ENCODE measurements around the gene EPS8L1.

Gene EPS8L1

DNA sequence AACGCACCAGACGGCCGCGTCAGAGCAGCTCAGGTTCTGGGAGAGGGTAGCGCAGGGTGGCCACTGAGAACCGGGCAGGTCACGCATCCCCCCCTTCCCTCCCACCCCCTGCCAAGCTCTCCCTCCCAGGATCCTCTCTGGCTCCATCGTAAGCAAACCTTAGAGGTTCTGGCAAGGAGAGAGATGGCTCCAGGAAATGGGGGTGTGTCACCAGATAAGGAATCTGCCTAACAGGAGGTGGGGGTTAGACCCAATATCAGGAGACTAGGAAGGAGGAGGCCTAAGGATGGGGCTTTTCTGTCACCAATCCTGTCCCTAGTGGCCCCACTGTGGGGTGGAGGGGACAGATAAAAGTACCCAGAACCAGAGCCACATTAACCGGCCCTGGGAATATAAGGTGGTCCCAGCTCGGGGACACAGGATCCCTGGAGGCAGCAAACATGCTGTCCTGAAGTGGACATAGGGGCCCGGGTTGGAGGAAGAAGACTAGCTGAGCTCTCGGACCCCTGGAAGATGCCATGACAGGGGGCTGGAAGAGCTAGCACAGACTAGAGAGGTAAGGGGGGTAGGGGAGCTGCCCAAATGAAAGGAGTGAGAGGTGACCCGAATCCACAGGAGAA is 39.9 kb downstream of the EPS8L1 start:
- DNase-seq (ENCODE audit: low read depth): no peak

DNA sequence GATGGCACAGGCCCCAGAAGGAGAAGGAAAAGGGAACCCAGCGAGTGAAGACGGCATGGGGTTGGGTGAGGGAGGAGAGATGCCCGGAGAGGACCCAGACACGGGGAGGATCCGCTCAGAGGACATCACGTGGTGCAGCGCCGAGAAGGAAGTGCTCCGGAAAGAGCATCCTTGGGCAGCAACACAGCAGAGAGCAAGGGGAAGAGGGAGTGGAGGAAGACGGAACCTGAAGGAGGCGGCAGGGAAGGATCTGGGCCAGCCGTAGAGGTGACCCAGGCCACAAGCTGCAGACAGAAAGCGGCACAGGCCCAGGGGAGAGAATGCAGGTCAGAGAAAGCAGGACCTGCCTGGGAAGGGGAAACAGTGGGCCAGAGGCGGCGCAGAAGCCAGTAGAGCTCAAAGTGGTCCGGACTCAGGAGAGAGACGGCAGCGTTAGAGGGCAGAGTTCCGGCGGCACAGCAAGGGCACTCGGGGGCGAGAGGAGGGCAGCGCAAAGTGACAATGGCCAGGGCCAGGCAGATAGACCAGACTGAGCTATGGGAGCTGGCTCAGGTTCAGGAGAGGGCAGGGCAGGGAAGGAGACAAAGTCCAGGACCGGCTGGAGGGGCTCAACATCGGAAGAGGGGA is 40.7 kb downstream of the EPS8L1 start:
- DNase-seq (ENCODE audit: low read depth): peak; percentile 30

DNA sequence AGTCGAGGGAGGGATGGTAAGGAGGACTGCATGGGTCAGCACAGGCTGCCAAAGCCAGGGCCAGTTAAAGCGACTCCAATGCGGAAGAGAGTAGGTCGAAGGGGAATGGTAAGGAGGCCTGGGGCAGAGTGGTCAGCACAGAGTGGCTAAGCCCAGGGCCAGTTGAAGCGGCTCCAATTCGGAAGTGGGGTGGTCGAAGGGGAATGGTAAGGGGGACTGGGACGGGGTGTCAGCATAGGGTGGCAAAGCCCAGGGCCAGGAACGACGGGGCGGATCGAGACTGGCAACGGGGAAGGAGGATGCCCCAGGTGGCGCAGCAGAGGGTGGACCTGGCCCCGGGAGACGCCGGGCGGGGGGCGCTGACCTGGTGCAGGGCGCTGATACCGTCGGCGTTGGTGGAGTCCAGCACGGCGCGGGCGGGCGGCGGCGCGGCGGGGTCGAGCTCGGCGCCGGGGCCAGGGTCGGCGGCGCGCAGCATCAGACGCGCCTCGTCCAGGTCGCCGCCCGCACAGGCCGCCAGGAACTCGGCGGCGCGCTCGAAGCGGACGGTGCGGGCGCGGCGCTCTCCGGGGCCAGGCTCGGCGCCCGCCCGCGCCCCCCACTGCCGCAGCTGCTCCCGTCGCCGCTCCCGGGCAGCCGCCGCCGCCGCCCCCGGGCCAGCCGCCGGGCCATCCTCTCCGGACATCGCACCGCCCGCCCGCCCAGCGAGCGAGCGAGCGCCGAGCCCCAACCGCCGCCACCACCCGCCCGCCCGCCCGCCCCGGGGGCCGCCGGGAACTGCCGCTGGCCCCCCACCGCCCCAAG is 41.4 kb downstream of the EPS8L1 start, which contains the start of gene PPP1R12C:
PPP1R12C (minus strand) TSS at position 779 of the 804 bp plus-strand sequence; CDS start at position 685, 94 bp downstream.
- DNase-seq (ENCODE audit: low read depth): no peak

DNA sequence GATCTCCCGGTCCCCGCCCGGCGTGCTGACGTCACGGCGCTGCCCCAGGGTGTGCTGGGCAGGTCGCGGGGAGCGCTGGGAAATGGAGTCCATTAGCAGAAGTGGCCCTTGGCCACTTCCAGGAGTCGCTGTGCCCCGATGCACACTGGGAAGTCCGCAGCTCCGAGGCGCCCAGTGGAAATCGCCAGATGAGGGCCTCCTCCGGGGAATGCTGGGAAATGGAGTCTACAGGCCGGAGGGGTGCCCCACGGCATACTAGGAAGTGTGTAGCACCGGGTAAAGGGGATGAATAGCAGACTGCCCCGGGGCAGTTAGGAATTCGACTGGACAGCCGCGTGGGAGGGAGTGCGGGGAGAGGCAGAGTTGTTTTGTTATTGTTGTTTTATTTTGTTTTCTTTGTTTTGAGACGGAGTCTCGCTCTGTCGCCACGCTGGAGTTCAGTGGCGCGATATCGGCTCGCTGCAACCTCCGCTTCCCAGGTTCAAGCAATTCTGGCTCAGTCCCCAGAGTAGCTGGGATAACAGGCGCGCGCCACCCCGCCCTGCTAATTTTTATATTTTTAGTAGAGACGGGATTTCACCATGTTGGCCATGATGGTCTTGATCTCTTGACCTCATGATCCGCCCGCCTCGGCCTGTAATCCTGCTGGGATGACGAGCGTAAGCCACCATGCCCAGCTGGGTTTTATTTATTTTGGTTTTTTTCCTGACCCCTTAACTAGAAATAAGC is 42.2 kb downstream of the EPS8L1 start:
- DNase-seq (ENCODE audit: low read depth): peak; percentile 93

DNA sequence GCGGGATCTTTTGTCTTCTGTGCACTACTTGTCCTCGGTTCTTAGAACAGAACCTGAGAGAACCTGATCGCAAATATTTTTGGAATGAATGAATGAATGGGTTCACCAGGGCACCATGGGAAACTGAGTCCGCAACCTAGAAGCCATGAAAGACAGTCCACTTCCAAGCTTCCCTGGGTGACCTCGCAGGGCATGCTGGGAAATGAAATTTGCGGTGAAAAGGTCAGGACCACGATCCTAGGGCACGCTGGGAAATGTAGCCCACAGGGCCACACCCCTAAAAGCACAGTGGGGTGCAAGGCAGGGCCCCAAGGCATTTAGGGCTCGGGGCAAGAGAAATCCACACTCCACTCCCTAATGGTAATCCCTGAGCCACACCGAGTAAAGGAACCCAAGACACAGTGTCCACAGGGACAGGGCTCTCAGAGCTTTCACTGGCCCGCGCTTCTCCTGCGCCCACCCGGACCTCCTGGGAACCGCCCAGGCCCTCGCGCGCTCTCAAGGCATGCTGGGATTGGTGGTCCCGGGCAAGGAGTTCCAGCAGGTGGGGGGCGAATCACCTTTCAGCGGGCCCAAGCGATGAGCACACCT is 42.8 kb downstream of the EPS8L1 start:
- no peak for DNase-seq (ENCODE audit: low read depth)

DNA sequence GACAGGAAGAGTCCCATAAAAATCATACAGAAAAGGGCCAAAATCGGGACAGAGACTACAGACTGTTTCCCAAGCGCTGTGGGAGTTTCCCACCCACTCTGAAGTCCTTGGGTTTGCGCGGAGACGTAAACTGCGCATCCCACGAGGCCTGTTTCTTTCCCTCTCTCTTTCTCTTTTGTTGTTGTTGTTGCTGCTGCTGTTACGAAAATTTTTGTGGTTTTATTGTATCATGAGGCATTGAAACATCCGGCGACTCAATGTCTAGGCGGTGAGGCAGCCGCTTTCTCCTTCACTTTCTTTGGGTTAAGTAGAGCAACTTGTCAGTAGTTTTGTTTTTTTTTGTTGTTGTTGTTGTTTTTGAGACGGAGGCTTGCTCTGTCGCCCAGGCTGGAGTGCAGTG is 43.4 kb downstream of the EPS8L1 start:
- DNase-seq (ENCODE audit: low read depth): no peak

DNA sequence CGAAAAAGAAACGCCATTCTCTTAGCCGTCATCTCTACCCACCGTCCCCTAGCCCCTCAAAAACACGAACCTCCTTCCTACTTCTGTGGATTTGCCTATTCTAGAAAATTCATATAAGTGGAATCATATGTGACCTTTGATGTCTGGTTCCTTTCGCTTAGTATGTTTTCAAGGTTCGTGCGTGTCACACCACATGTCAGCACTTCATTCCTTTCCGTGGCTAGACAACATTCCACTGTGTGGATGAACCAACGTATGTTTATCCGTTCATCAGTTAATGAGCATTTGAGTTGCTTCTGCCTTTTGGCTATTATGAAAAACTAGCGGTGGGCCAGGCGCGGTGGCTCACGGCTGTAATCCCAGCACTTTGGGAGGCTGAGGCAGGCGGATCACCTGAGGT is 55.8 kb downstream of the EPS8L1 start:
- DNase-seq (ENCODE audit: low read depth): no peak

DNA sequence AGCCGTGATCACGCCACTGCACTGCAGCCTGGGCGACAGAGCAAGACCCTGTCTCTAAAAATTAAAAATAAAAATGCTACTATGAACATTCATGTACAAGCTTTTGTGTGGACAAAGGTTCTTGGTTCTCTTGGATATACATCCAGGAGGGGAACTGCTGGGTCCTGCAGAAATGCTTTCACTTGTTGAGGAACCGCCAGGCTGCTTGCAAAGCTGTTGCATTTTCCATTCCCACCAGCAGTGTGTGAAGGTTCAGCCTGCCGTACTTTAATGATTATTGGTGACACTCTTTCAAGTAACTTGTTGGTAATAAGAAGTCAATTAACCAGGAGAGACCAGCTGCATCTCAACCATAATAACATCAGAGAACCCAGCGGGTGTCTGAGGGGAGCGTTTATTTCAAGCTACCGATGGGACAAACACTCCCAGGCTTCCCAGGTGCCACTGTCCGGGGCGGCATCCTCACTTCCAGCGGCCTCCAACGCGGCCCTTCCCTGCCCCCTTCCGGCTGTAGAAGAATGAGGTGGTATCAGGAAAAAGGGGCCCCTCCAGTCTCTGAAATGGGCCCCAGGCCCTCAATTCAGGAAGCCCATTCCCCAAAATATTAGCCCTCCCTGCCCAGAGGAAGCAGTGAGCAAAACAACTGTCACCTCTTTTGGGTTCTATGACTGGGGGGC is 56.9 kb downstream of the EPS8L1 start:
- DNase-seq (ENCODE audit: low read depth): no peak

DNA sequence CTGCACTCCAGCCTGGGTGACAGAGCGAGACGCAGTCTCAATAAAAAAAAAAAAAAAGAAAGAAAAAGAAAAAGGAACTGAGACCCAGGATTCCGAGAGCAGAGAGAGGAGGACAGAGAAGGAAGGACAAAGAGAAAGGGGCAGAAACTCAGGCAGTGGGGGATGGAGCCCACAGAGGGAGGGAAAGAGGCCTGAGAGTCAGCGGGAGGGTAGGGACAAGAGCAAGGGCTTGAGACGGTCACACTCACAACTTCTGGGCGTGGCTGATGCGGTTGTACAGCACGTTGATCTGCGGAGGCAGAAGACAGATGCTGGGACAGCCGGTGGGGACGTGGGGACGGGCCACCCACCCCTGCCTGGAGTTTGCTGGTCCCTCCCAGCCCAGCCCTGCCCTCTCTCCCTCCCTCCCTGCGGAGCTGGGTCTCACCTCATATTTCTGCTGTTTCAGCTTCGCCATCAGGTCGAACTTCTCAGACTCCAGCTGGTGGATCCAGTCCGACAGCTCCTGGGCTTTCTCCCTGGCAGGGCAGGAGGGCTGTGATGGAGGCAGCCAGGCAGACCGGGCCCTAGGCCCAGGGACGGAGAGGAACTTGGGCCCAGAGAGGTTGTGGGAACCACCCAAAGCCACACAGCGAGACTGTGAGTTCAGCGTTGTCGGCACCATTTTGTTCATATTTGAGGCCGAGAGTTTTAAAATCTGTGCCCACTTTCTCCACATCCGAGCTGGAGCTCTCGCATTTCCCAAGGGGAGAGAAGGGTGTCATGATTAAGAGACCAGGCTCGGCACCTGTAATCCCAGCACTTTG is 58.2 kb downstream of the EPS8L1 start:
- no peak for DNase-seq (ENCODE audit: low read depth)

DNA sequence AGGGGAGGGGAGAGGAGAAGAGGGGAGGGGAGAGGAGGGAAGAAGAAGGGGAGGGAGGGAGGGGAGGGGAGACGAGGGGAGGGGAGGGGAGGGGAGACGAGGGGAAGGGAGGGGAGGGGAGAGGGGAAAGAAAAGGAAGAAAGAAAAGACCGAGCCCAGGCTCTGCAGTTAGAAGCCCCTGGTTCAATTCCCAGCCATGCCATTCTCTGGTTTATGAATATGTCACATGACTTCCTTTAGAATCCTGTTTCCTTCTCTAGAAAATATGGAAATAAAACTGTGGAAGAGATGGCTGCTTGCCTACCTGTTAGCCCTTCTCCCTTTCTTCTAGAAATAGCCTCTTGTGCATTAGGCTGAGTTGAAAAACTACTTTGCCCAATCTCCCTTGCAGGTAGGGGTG is 59.1 kb downstream of the EPS8L1 start:
- no peak for DNase-seq (ENCODE audit: low read depth)

DNA sequence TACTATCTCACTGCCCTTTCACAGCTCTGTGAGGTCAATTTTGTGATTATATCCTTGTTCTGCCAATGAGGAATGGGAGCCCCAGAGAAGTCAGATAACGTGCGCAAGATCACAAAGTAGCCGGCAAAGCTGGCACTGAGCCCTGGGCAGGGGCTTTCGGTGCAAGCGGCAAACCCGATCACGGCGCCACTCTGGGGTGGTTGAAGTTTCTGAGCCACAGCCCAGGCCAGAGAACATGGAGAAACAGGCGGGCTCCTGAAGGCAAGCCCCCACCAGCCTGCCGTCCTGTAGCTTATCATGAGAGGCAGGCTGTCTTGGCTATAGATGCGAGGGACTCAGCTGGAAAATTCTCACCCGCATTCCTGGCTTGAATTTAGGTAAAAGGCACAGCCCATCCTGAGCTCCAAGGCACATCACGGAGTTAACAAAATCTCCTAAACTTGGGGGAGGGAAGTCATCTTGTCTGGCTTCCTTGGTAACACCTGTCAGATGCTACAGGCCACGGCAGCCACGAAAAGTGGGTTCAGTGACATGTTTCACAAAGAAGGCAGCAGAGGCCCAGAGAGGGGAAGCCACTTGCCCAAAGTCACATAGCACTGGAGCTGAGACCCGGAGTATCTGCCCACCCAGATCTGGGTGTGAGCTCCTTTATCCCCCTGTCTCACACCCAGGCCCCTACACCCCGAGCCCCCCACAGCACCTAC is 60.9 kb downstream of the EPS8L1 start:
- no peak for DNase-seq (ENCODE audit: low read depth)
